ENCODE measurements around the gene C1orf74. TPM values are rescaled to one million over a fixed set of nuclear protein-coding genes. Genes with fewer than 3 reads are reported as not detected.

C1orf74 gene
- total RNA-seq, 1 experiment from 2014 or later = 7.1 TPM

- H3K36me3 Mint-ChIP-seq (ENCODE audit: insufficient read depth, unreplicated experiment) = peaks cover 19% of the 10 kb centered on the region
- POLR2A ChIA-PET = interaction anchor here (0.5 to 16.5 kb wide), 35 partner anchors 9 to 1834 kb away, joined by 3 to 1382 read pairs (median 6); partner anchors contain the start of genes C1orf74, LAMB3 and UTP25
- no peaks in the 10 kb centered on the region for H3K27me3 Mint-ChIP-seq (ENCODE audit: insufficient read depth, unreplicated experiment)
- intact Hi-C loops (cut with micrococcal nuclease) = no loop called here
- BruUV-seq (replicated peaks) = TSS peak; percentile 58
- TF ChIP-seq, protein P1, sequence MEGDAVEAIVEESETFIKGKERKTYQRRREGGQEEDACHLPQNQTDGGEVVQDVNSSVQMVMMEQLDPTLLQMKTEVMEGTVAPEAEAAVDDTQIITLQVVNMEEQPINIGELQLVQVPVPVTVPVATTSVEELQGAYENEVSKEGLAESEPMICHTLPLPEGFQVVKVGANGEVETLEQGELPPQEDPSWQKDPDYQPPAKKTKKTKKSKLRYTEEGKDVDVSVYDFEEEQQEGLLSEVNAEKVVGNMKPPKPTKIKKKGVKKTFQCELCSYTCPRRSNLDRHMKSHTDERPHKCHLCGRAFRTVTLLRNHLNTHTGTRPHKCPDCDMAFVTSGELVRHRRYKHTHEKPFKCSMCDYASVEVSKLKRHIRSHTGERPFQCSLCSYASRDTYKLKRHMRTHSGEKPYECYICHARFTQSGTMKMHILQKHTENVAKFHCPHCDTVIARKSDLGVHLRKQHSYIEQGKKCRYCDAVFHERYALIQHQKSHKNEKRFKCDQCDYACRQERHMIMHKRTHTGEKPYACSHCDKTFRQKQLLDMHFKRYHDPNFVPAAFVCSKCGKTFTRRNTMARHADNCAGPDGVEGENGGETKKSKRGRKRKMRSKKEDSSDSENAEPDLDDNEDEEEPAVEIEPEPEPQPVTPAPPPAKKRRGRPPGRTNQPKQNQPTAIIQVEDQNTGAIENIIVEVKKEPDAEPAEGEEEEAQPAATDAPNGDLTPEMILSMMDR (IDR thresholded peaks at IDR 0.05; ENCODE audit: unreplicated experiment) = no peak
- peak overlapping the region; percentile 92 for H3K27ac Mint-ChIP-seq (ENCODE audit: low read depth, unreplicated experiment)
- H3K4me1 Mint-ChIP-seq (ENCODE audit: insufficient read depth, unreplicated experiment) = peaks cover 73% of the 10 kb centered on the region
- peak overlapping the region; percentile 90 for H3K4me3 Mint-ChIP-seq (ENCODE audit: unreplicated experiment)
- H3K9me3 Mint-ChIP-seq (ENCODE audit: unreplicated experiment) = no peaks in the 10 kb centered on the region
- no peak for DNase-seq (ENCODE audit: unreplicated experiment)
- CTCF ChIA-PET = interaction anchor here (0.6 to 28.3 kb wide), 16 partner anchors 10 to 1264 kb away, joined by 3 to 1144 read pairs (median 6); partner anchors contain the start of genes LAMB3 and UTP25
Measured at GRCh38 chr1:209805341-209805781, 21.0 kb upstream of the C1orf74 start.

DNA sequence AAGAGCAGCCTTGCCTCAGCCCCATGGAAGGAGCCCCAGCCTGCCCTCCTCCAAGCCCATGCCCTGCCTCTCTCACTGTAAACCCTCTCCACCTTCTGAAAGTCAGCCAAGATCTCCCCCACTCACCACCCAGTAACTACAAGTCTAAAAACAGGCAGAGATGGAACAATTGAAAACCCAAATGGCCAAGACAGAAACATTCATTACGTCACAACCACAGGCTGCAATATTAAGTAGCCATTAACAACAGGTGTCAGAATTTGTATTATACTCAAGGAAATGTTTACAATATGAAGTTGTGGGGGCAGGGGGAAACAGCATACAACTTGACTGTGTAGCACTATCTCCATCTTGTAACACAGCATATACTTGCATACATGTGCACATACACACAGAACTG is 19.2 kb upstream of the C1orf74 start:
- BruUV-seq (replicated peaks) = no TSS peak
- peak overlapping the region; percentile 90 for H3K4me3 Mint-ChIP-seq (ENCODE audit: unreplicated experiment)
- intact Hi-C loops (cut with micrococcal nuclease) = no loop called here
- TF ChIP-seq, protein P1 (IDR thresholded peaks at IDR 0.05; ENCODE audit: unreplicated experiment) = no peak
- peak; percentile 45 for DNase-seq (ENCODE audit: unreplicated experiment)
- H3K9me3 Mint-ChIP-seq (ENCODE audit: unreplicated experiment) = no peaks in the 10 kb centered on the region
- peaks cover 61% of the 10 kb centered on the region for H3K4me1 Mint-ChIP-seq (ENCODE audit: insufficient read depth, unreplicated experiment)
- CTCF ChIA-PET = interaction anchor here (2.0 to 14.2 kb wide), 2 partner anchors 12 to 22 kb away, joined by 13 to 263 read pairs; partner anchors contain the start of gene UTP25
- H3K27ac Mint-ChIP-seq (ENCODE audit: low read depth, unreplicated experiment) = peak overlapping the region; percentile 2
- POLR2A ChIA-PET = interaction anchor here (1.4 to 7.1 kb wide), 7 partner anchors 11 to 41 kb away, joined by 3 to 94 read pairs (median 8); partner anchors contain the start of genes C1orf74 and UTP25
- H3K27me3 Mint-ChIP-seq (ENCODE audit: insufficient read depth, unreplicated experiment) = no peaks in the 10 kb centered on the region
- H3K36me3 Mint-ChIP-seq (ENCODE audit: insufficient read depth, unreplicated experiment) = peaks cover 37% of the 10 kb centered on the region

- peaks cover 45% of the 10 kb centered on the region for H3K36me3 Mint-ChIP-seq (ENCODE audit: insufficient read depth, unreplicated experiment)
- H3K4me1 Mint-ChIP-seq (ENCODE audit: insufficient read depth, unreplicated experiment) = peaks cover 60% of the 10 kb centered on the region
- intact Hi-C loops (cut with micrococcal nuclease) = no loop called here
- no peaks in the 10 kb centered on the region for H3K9me3 Mint-ChIP-seq (ENCODE audit: unreplicated experiment)
- ChIA-PET CTCF (interaction anchor here (1.0 to 14.2 kb wide), 7 partner anchors 10 to 37 kb away, joined by 3 to 263 read pairs (median 7); partner anchors contain the start of genes C1orf74 and UTP25), POLR2A (interaction anchor here (0.7 to 7.1 kb wide), 12 partner anchors 10 to 81 kb away, joined by 3 to 94 read pairs (median 7); partner anchors contain the start of genes C1orf74 and UTP25)
- TF ChIP-seq, protein P1 (IDR thresholded peaks at IDR 0.05; ENCODE audit: unreplicated experiment) = no peak
- no TSS peak for BruUV-seq (replicated peaks)
- H3K27me3 Mint-ChIP-seq (ENCODE audit: insufficient read depth, unreplicated experiment) = no peaks in the 10 kb centered on the region
- DNase-seq (ENCODE audit: unreplicated experiment) = peak; percentile 54
- H3K27ac Mint-ChIP-seq (ENCODE audit: low read depth, unreplicated experiment) = no peak overlapping the region
- peak overlapping the region; percentile 90 for H3K4me3 Mint-ChIP-seq (ENCODE audit: unreplicated experiment)
Measured at GRCh38 chr1:209802780-209803152, 18.4 kb upstream of the C1orf74 start.

DNA sequence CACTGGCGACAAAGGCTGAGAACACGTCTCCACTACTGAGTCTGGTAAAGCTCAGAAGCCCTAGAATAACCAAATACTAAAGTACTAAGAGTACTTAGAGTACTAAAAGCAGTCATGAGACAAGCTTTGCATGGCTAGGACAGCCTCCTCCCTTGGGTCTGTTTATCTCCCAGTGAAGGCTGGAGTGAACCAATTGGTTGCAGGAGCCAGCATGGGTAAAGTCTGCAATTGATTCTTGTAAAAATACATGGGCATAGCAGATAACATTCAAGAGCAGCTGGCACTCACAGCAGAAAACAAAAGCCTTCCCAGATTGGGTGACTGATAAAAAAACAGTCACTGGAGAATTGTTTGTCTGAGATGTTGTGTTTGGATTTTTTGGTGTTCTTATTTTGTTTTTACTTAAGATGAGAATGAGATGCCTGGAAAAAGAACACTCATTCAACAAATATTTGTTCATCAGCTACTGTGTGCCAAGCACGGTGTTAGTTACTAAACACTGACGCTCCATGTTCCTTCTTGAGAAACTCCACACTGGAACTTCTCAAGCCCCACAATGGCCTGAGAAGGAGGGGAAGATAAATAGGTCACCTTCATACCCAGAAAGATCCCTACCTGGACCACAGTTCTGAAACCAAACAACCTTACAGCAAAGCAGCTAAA is 17.9 kb upstream of the C1orf74 start:
- peak; percentile 68 for DNase-seq (ENCODE audit: unreplicated experiment)
- TF ChIP-seq, protein P1 (IDR thresholded peaks at IDR 0.05; ENCODE audit: unreplicated experiment) = no peak
- ChIA-PET POLR2A (interaction anchor here (0.7 to 7.1 kb wide), 14 partner anchors 9 to 374 kb away, joined by 3 to 94 read pairs (median 6); partner anchors contain the start of genes C1orf74 and UTP25), CTCF (interaction anchor here (0.6 to 14.2 kb wide), 10 partner anchors 9 to 1618 kb away, joined by 3 to 263 read pairs (median 6); partner anchors contain the start of genes C1orf74 and UTP25)
- intact Hi-C loops (cut with micrococcal nuclease) = no loop called here
- Mint-ChIP-seq H3K36me3 (ENCODE audit: insufficient read depth, unreplicated experiment) (peaks cover 51% of the 10 kb centered on the region), H3K27me3 (ENCODE audit: insufficient read depth, unreplicated experiment) (no peaks in the 10 kb centered on the region), H3K27ac (ENCODE audit: low read depth, unreplicated experiment) (peak overlapping the region; percentile 3), H3K4me3 (ENCODE audit: unreplicated experiment) (peak overlapping the region; percentile 90), H3K4me1 (ENCODE audit: insufficient read depth, unreplicated experiment) (peaks cover 59% of the 10 kb centered on the region), H3K9me3 (ENCODE audit: unreplicated experiment) (no peaks in the 10 kb centered on the region)
- BruUV-seq (replicated peaks) = no TSS peak
